IPS DF 6.9 (cell line): Measurements from ENCODE around the gene CCT6B.

ENCODE experiments used
- DNase-seq: peaks from one replicate; pipeline ENCODE4 v3.0.0-alpha.2; 2013; ENCODE audit warnings: low read depth, low spot score
- H3K27ac ChIP-seq: one replicate; pipeline ENCODE4 v1.5.1; 2013; ENCODE audit warnings: low read length, control low read depth
- H3K27me3 ChIP-seq: 2 replicates; pipeline ENCODE4 v1.6.1; 2013; ENCODE audit warnings: mild to moderate bottlenecking, low read length; ENCODE audit not compliant: control insufficient read depth, insufficient read depth
- H3K36me3 ChIP-seq: 2 replicates; pipeline ENCODE4 v1.6.1; 2013; ENCODE audit warnings: low read length; ENCODE audit not compliant: control insufficient read depth, insufficient read depth
- H3K4me1 ChIP-seq: 2 replicates; pipeline ENCODE4 v1.6.1; 2013; ENCODE audit warnings: low read length; ENCODE audit not compliant: control insufficient read depth, insufficient read depth
- H3K4me3 ChIP-seq: 2 replicates; pipeline ENCODE4 v1.5.1; 2013; ENCODE audit warnings: mild to moderate bottlenecking, low read length
- H3K9me3 ChIP-seq: 2 replicates; pipeline ENCODE4 v1.6.1; 2013; ENCODE audit warnings: low read length, inconsistent platforms; ENCODE audit not compliant: control insufficient read depth, insufficient read depth
- WGBS: extraction: QIAGEN DNeasy Blood & Tissue Kit; methylation state at CpG from one replicate; pipeline ENCODE4 v1.1.7; 2013; ENCODE audit warnings: mixed read lengths, missing lambda C conversion rate; ENCODE audit not compliant: insufficient read length, insufficient coverage; 5-methylcytosine and 5-hydroxymethylcytosine counted together

CCT6B gene

GRCh38 chr17:34997355-34997862 lies 36.1 kb upstream of the CCT6B start:
- H3K27me3 ChIP-seq = no peaks in the 10 kb centered on the region
- no peak overlapping the region for H3K27ac ChIP-seq
- no peak overlapping the region for H3K4me3 ChIP-seq
- DNase-seq = no peak
- WGBS = no CpG with 5 or more reads among the region's 11 CpGs
- peaks cover 57% of the 10 kb centered on the region for H3K36me3 ChIP-seq
- H3K4me1 ChIP-seq = no peaks in the 10 kb centered on the region
- H3K9me3 ChIP-seq = no peaks in the 10 kb centered on the region

- DNase-seq = no peak
- H3K36me3 ChIP-seq = peaks cover 57% of the 10 kb centered on the region
These were observed 35.4 kb upstream of the CCT6B start for GRCh38 chr17:34996422-34997285.

GRCh38 chr17:34993031-34993430 lies 31.8 kb upstream of the CCT6B start:
- no peak overlapping the region for H3K4me3 ChIP-seq
- H3K9me3 ChIP-seq = no peaks in the 10 kb centered on the region
- no peak overlapping the region for H3K27ac ChIP-seq
- DNase-seq = no peak
- H3K4me1 ChIP-seq = no peaks in the 10 kb centered on the region
- WGBS = no CpG with 5 or more reads among the region's 2 CpGs
- no peaks in the 10 kb centered on the region for H3K27me3 ChIP-seq
- H3K36me3 ChIP-seq = peaks cover 54% of the 10 kb centered on the region

More at GRCh38 chr17:34996422-34997285, 35.4 kb upstream of the CCT6B start:
- no peaks in the 10 kb centered on the region for H3K4me1 ChIP-seq
- no peaks in the 10 kb centered on the region for H3K27me3 ChIP-seq
- H3K9me3 ChIP-seq = no peaks in the 10 kb centered on the region
- H3K4me3 ChIP-seq = no peak overlapping the region
- WGBS = no CpG with 5 or more reads among the region's 3 CpGs
- no peak overlapping the region for H3K27ac ChIP-seq

- Histone ChIP-seq H3K9me3 (no peaks in the 10 kb centered on the region), H3K27ac (no peak overlapping the region), H3K36me3 (peaks cover 54% of the 10 kb centered on the region), H3K27me3 (no peaks in the 10 kb centered on the region), H3K4me3 (no peak overlapping the region), H3K4me1 (no peaks in the 10 kb centered on the region)
- no CpG with 5 or more reads among the region's 3 CpGs for WGBS
- no peak for DNase-seq
These were observed 30.3 kb upstream of the CCT6B start for GRCh38 chr17:34991606-34992005.

GRCh38 chr17:34990921-34991365 lies 29.7 kb upstream of the CCT6B start:
- Histone ChIP-seq H3K4me3 (no peak overlapping the region), H3K27ac (no peak overlapping the region), H3K27me3 (no peaks in the 10 kb centered on the region), H3K4me1 (no peaks in the 10 kb centered on the region), H3K9me3 (no peaks in the 10 kb centered on the region), H3K36me3 (peaks cover 53% of the 10 kb centered on the region)
- no CpG with 5 or more reads among the region's 6 CpGs for WGBS
- no peak for DNase-seq

- H3K36me3 ChIP-seq = peaks cover 44% of the 10 kb centered on the region
- H3K4me1 ChIP-seq = no peaks in the 10 kb centered on the region
- H3K4me3 ChIP-seq = no peak overlapping the region
- no peak for DNase-seq
- H3K27me3 ChIP-seq = no peaks in the 10 kb centered on the region
- no CpG with 5 or more reads among the region's 10 CpGs for WGBS
- no peak overlapping the region for H3K27ac ChIP-seq
- no peaks in the 10 kb centered on the region for H3K9me3 ChIP-seq
These were observed 28.2 kb upstream of the CCT6B start for GRCh38 chr17:34989473-34989872.

GRCh38 chr17:34988644-34989043 lies 27.4 kb upstream of the CCT6B start:
- no CpG with 5 or more reads among the region's 2 CpGs for WGBS
- Histone ChIP-seq H3K4me1 (no peaks in the 10 kb centered on the region), H3K36me3 (peaks cover 35% of the 10 kb centered on the region), H3K9me3 (no peaks in the 10 kb centered on the region), H3K4me3 (no peak overlapping the region), H3K27ac (no peak overlapping the region), H3K27me3 (no peaks in the 10 kb centered on the region)
- no peak for DNase-seq

- no peak for DNase-seq
- Histone ChIP-seq H3K27ac (no peak overlapping the region), H3K27me3 (no peaks in the 10 kb centered on the region), H3K4me1 (no peaks in the 10 kb centered on the region), H3K9me3 (no peaks in the 10 kb centered on the region), H3K36me3 (peaks cover 28% of the 10 kb centered on the region), H3K4me3 (no peak overlapping the region)
- no CpG with 5 or more reads among the region's 2 CpGs for WGBS
These were observed 26.0 kb upstream of the CCT6B start for GRCh38 chr17:34987232-34987631.

GRCh38 chr17:34981538-34982241 lies 20.4 kb upstream of the CCT6B start:
- H3K4me3 ChIP-seq = peak overlapping the region; percentile 84; the same call in 1 of the 2 replicates
- no CpG with 5 or more reads among the region's 8 CpGs for WGBS
- no peak for DNase-seq
- no peaks in the 10 kb centered on the region for H3K27me3 ChIP-seq
- H3K36me3 ChIP-seq = peaks cover 4% of the 10 kb centered on the region; the same call in 1 of the 2 replicates
- no peaks in the 10 kb centered on the region for H3K9me3 ChIP-seq
- H3K4me1 ChIP-seq = no peaks in the 10 kb centered on the region
- H3K27ac ChIP-seq = no peak overlapping the region

- H3K4me1 ChIP-seq = no peaks in the 10 kb centered on the region
- no CpG with 5 or more reads among the region's 69 CpGs for WGBS
- DNase-seq = no peak
These were observed 19.6 kb upstream of the CCT6B start for GRCh38 chr17:34980681-34981537.

More at GRCh38 chr17:34980681-34981537, 19.6 kb upstream of the CCT6B start:
- no peak overlapping the region for H3K27ac ChIP-seq
- H3K4me3 ChIP-seq = peak overlapping the region; percentile 84
- H3K36me3 ChIP-seq = peaks cover 4% of the 10 kb centered on the region; the same call in 1 of the 2 replicates
- H3K9me3 ChIP-seq = no peaks in the 10 kb centered on the region
- no peaks in the 10 kb centered on the region for H3K27me3 ChIP-seq
